Endodermal cell (in vitro differentiated cells): ENCODE data around the gene CMTM4. TPM values are rescaled to one million over a fixed set of nuclear protein-coding genes. Genes with fewer than 3 reads are reported as not detected.

Experiments used
- DNase-seq: peaks from one replicate; pipeline ENCODE4 v3.0.0-alpha.2; 2017
- H3K27ac ChIP-seq: 2 replicates; pipeline ENCODE4 v1.5.1; 2013; ENCODE audit warnings: mild to moderate bottlenecking, low read depth, low read length, moderate library complexity
- H3K27me3 ChIP-seq: 2 replicates; pipeline ENCODE4 v1.6.1; 2013; ENCODE audit warnings: mild to moderate bottlenecking, low read length, moderate library complexity; ENCODE audit not compliant: insufficient read depth, control insufficient read depth, poor library complexity, severe bottlenecking
- H3K36me3 ChIP-seq: 2 replicates; pipeline ENCODE4 v1.7.0; 2013; ENCODE audit warnings: mild to moderate bottlenecking, low read length, moderate library complexity; ENCODE audit not compliant: control insufficient read depth, insufficient read depth
- H3K4me1 ChIP-seq: one replicate; pipeline ENCODE4 v1.7.0; 2013; ENCODE audit warnings: low read length; ENCODE audit not compliant: control insufficient read depth, insufficient read depth
- H3K4me3 ChIP-seq: 2 replicates; pipeline ENCODE4 v1.5.1; 2013; ENCODE audit warnings: mild to moderate bottlenecking, low read length, moderate library complexity
- H3K9ac ChIP-seq: 2 replicates; pipeline ENCODE4 v1.6.1; 2013; ENCODE audit warnings: mild to moderate bottlenecking, low read length, moderate library complexity; ENCODE audit not compliant: poor library complexity, severe bottlenecking; ENCODE audit errors: extremely low read depth
- H3K9me3 ChIP-seq: 2 replicates; pipeline ENCODE4 v1.6.1; 2013; ENCODE audit warnings: mild to moderate bottlenecking, low read length, moderate library complexity; ENCODE audit not compliant: control insufficient read depth
- H3K27ac Mint-ChIP-seq: 2 replicates; pipeline ENCODE4 v1.8.0; 2020; ENCODE audit warnings: mixed read lengths
- H3K27me3 Mint-ChIP-seq: 2 replicates; pipeline ENCODE4 v1.8.0; 2021; ENCODE audit warnings: mild to moderate bottlenecking, mixed read lengths; ENCODE audit not compliant: insufficient read depth
- H3K36me3 Mint-ChIP-seq: 2 replicates; pipeline ENCODE4 v1.8.0; 2020; ENCODE audit warnings: low read depth, mixed read lengths
- H3K4me1 Mint-ChIP-seq: 2 replicates; pipeline ENCODE4 v1.8.0; 2020; ENCODE audit warnings: mixed read lengths
- H3K4me3 Mint-ChIP-seq: 2 replicates; pipeline ENCODE4 v1.8.0; 2020; ENCODE audit warnings: mild to moderate bottlenecking, moderate library complexity, mixed read lengths
- H3K9me3 Mint-ChIP-seq: 2 replicates; pipeline ENCODE4 v1.8.0; 2020; ENCODE audit warnings: mild to moderate bottlenecking, mixed read lengths
- CTCF ChIP-seq: fragments of 200-600 bp; sonication (generic); conservative IDR thresholded peaks from 2 replicates; pipeline ENCODE4 v1.5.0; 2021; ENCODE audit warnings: antibody characterized with exemption, mild to moderate bottlenecking
- WGBS, 2 experiments: methylation state at CpG; one replicate each; pipeline versions ENCODE4 v1.1.5 to v1.1.7; 2013; ENCODE audit warnings: missing lambda C conversion rate in 2 of 2, mixed read lengths in 1 of 2; ENCODE audit not compliant: insufficient coverage in 1 of 2, insufficient read length in 1 of 2; 5-methylcytosine and 5-hydroxymethylcytosine counted together
- total RNA-seq, 2 donors: library from RNA; stranded (reverse); fragmentation: NEBNext Ultra II Directional in 1 of 2; extraction: Animal tissue kit (Norgen Biotek cat#: 25700) in 1 of 2; gene quantifications; 2 replicates in 1 of 2; 3 replicates in 1 of 2; pipeline ENCODE4 v1.2.1, GENCODE V29; 2021

CMTM4 gene
- total RNA-seq, 2 donors from 2014 or later = 68.2 to 76.2 TPM

GRCh38 chr16:66705790-66706505 lies 9.4 kb upstream of the CMTM4 start:
- no peaks in the 10 kb centered on the region for H3K27me3 Mint-ChIP-seq
- H3K4me3 Mint-ChIP-seq = no peak overlapping the region
- H3K9me3 Mint-ChIP-seq = peaks cover 7% of the 10 kb centered on the region
- H3K36me3 ChIP-seq = no peaks in the 10 kb centered on the region
- H3K4me1 ChIP-seq = no peaks in the 10 kb centered on the region
- H3K27me3 ChIP-seq = no peaks in the 10 kb centered on the region
- no peak for TF ChIP-seq CTCF
- H3K27ac ChIP-seq = no peak overlapping the region
- DNase-seq = no peak
- WGBS, 2 experiments = 93 to 97% methylated on average over 8 to 11 of the region's 11 CpGs
- no peak overlapping the region for H3K9ac ChIP-seq
- no peaks in the 10 kb centered on the region for H3K36me3 Mint-ChIP-seq
- peaks cover 4% of the 10 kb centered on the region for H3K4me1 Mint-ChIP-seq
- H3K27ac Mint-ChIP-seq = no peak overlapping the region
- H3K4me3 ChIP-seq = no peak overlapping the region
- H3K9me3 ChIP-seq = no peaks in the 10 kb centered on the region

- no peaks in the 10 kb centered on the region for H3K36me3 ChIP-seq
- no peak for DNase-seq
- H3K9me3 Mint-ChIP-seq = no peaks in the 10 kb centered on the region
- no peak overlapping the region for H3K27ac ChIP-seq
- H3K4me1 Mint-ChIP-seq = peaks cover 4% of the 10 kb centered on the region
- no peaks in the 10 kb centered on the region for H3K36me3 Mint-ChIP-seq
- no peaks in the 10 kb centered on the region for H3K4me1 ChIP-seq
- H3K27me3 Mint-ChIP-seq = no peaks in the 10 kb centered on the region
- no peaks in the 10 kb centered on the region for H3K27me3 ChIP-seq
- H3K4me3 ChIP-seq = no peak overlapping the region
- 93% methylated on average over 8 to 9 of the region's 9 CpGs for WGBS, 2 experiments
- H3K9me3 ChIP-seq = no peaks in the 10 kb centered on the region
- H3K9ac ChIP-seq = no peak overlapping the region
- no peak for TF ChIP-seq CTCF
- H3K27ac Mint-ChIP-seq = no peak overlapping the region
- H3K4me3 Mint-ChIP-seq = no peak overlapping the region
These were observed 7.1 kb upstream of the CMTM4 start for GRCh38 chr16:66703406-66704215.

GRCh38 chr16:66701516-66701915 lies 5.0 kb upstream of the CMTM4 start:
- no peaks in the 10 kb centered on the region for H3K9me3 ChIP-seq
- no peaks in the 10 kb centered on the region for H3K27me3 ChIP-seq
- H3K36me3 ChIP-seq = no peaks in the 10 kb centered on the region
- H3K4me3 ChIP-seq = no peak overlapping the region
- H3K4me1 ChIP-seq = no peaks in the 10 kb centered on the region
- H3K9me3 Mint-ChIP-seq = no peaks in the 10 kb centered on the region
- H3K36me3 Mint-ChIP-seq = no peaks in the 10 kb centered on the region
- no peak overlapping the region for H3K4me3 Mint-ChIP-seq
- 86% methylated on average over 2 of the region's 2 CpGs; no CpG with 5 or more reads in 1 of the 2 experiments for WGBS, 2 experiments
- H3K27ac ChIP-seq = no peak overlapping the region
- H3K27ac Mint-ChIP-seq = no peak overlapping the region
- no peak for TF ChIP-seq CTCF
- peaks cover 4% of the 10 kb centered on the region for H3K4me1 Mint-ChIP-seq
- DNase-seq = no peak
- H3K9ac ChIP-seq = no peak overlapping the region
- H3K27me3 Mint-ChIP-seq = peaks cover 2% of the 10 kb centered on the region
